ENCODE measurements around the gene IRF9. TPM values are rescaled to one million over a fixed set of nuclear protein-coding genes. Genes with fewer than 3 reads are reported as not detected.
A peak's percentile ranks its signal among the peaks of the same experiment; 100 is the strongest.

IRF9 gene
- total and polyA plus RNA-seq, 2 of the 13 experiments (the other 11 are each of a cell fraction or from before 2014, with no cell fraction given) = 14.9 to 49.7 TPM

- TF ChIP-seq, protein P1, sequence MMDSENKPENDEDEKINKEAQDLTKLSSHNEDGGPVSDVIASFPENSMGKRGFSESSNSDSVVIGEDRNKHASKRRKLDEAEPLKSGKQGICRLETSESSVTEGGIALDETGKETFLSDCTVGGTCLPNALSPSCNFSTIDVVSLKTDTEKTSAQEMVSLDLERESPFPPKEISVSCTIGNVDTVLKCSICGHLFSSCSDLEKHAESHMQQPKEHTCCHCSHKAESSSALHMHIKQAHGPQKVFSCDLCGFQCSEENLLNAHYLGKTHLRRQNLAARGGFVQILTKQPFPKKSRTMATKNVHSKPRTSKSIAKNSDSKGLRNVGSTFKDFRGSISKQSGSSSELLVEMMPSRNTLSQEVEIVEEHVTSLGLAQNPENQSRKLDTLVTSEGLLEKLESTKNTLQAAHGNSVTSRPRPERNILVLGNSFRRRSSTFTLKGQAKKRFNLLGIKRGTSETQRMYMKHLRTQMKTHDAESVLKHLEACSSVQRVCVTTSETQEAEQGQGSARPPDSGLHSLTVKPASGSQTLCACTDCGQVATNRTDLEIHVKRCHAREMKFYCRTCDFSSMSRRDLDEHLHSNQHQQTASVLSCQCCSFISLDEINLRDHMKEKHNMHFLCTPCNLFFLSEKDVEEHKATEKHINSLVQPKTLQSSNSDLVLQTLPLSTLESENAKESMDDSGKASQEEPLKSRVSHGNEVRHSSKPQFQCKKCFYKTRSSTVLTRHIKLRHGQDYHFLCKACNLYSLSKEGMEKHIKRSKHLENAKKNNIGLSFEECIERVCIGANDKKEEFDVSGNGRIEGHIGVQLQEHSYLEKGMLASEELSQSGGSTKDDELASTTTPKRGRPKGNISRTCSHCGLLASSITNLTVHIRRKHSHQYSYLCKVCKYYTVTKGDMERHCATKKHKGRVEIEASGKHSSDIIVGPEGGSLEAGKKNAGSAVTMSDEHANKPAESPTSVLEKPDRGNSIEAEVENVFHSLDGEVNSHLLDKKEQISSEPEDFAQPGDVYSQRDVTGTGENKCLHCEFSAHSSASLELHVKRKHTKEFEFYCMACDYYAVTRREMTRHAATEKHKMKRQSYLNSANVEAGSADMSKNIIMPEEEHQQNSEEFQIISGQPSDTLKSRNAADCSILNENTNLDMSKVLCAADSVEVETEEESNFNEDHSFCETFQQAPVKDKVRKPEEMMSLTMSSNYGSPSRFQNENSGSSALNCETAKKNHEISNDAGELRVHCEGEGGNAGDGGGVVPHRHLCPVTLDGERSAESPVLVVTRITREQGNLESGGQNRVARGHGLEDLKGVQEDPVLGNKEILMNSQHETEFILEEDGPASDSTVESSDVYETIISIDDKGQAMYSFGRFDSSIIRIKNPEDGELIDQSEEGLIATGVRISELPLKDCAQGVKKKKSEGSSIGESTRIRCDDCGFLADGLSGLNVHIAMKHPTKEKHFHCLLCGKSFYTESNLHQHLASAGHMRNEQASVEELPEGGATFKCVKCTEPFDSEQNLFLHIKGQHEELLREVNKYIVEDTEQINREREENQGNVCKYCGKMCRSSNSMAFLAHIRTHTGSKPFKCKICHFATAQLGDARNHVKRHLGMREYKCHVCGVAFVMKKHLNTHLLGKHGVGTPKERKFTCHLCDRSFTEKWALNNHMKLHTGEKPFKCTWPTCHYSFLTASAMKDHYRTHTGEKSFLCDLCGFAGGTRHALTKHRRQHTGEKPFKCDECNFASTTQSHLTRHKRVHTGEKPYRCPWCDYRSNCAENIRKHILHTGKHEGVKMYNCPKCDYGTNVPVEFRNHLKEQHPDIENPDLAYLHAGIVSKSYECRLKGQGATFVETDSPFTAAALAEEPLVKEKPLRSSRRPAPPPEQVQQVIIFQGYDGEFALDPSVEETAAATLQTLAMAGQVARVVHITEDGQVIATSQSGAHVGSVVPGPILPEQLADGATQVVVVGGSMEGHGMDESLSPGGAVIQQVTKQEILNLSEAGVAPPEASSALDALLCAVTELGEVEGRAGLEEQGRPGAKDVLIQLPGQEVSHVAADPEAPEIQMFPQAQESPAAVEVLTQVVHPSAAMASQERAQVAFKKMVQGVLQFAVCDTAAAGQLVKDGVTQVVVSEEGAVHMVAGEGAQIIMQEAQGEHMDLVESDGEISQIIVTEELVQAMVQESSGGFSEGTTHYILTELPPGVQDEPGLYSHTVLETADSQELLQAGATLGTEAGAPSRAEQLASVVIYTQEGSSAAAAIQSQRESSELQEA (CRISPR knock-in tag; IDR thresholded peaks at IDR 0.05; ENCODE audit: not compliant biosample characterization) = peak; percentile 91
- TF ChIP-seq MTA3 (CRISPR knock-in tag; IDR thresholded peaks at IDR 0.05) (0 out of 2 replicates have a peak, but pooled peaks have one; percentile 25), GTF2F1 (IDR thresholded peaks at IDR 0.05; ENCODE audit: low read length) (peak; percentile 69; the same call in 1 of the 2 replicates), HOXA3 (CRISPR knock-in tag; IDR thresholded peaks at IDR 0.05) (peak; percentile 98), ZNF850 (CRISPR knock-in tag; conservative IDR thresholded peaks at IDR 0.05) (no peak), U2AF1 (optimal IDR thresholded peaks at IDR 0.05; ENCODE audit: low read depth, low read length) (peak; percentile 38), DDIT3 (CRISPR knock-in tag; IDR thresholded peaks at IDR 0.05) (no peak; the same call in 1 of the 2 replicates), ZMYM3 (CRISPR knock-in tag; IDR thresholded peaks at IDR 0.05) (peak; percentile 99), ZFAT (CRISPR knock-in tag; conservative IDR thresholded peaks at IDR 0.05) (0 out of 2 replicates have a peak, but pooled peaks have one; percentile 3), ZNF235 (CRISPR knock-in tag; IDR thresholded peaks at IDR 0.05; ENCODE audit: borderline replicate concordance) (no peak; the same call in 1 of the 2 replicates), ZNF530 (CRISPR knock-in tag; IDR thresholded peaks at IDR 0.05; ENCODE audit: low read depth) (no peak), THAP9 (CRISPR knock-in tag; IDR thresholded peaks at IDR 0.05; ENCODE audit: borderline replicate concordance) (peak; percentile 84), SYNCRIP (IDR thresholded peaks at IDR 0.05; ENCODE audit: insufficient read depth, low read depth, low read length) (no peak)
- TF ChIP-seq, protein P2, sequence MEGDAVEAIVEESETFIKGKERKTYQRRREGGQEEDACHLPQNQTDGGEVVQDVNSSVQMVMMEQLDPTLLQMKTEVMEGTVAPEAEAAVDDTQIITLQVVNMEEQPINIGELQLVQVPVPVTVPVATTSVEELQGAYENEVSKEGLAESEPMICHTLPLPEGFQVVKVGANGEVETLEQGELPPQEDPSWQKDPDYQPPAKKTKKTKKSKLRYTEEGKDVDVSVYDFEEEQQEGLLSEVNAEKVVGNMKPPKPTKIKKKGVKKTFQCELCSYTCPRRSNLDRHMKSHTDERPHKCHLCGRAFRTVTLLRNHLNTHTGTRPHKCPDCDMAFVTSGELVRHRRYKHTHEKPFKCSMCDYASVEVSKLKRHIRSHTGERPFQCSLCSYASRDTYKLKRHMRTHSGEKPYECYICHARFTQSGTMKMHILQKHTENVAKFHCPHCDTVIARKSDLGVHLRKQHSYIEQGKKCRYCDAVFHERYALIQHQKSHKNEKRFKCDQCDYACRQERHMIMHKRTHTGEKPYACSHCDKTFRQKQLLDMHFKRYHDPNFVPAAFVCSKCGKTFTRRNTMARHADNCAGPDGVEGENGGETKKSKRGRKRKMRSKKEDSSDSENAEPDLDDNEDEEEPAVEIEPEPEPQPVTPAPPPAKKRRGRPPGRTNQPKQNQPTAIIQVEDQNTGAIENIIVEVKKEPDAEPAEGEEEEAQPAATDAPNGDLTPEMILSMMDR (CRISPR knock-in tag; IDR thresholded peaks at IDR 0.05) = peak; percentile 63
These were observed 47.1 kb upstream of the IRF9 start (continued) for GRCh38 chr14:24113801-24114531.

Measured in HepG2 (cell line).